ENCODE data around the gene MFSD11. TPM values are rescaled to one million over a fixed set of nuclear protein-coding genes. Genes with fewer than 3 reads are reported as not detected.

MFSD11 gene
- total and polyA plus RNA-seq, 10 donors: 6.9 to 45.4 (median 31.7) TPM

- WGBS, 5 donors: 71 to 84% (median 72%) methylated on average over 5 of the region's 5 CpGs
- peaks cover 0 to 5% (median 0%) of the 10 kb centered on the region in 7 donors for H3K27me3 ChIP-seq (replicated peaks in 1 of 7)
- peak overlapping the region in 1 of 8 donors; percentile 56 for H3K4me3 ChIP-seq
- peak overlapping the region in 7 of 8 donors; percentile 72 to 92 (median 87) for H3K27ac ChIP-seq
- DNase-seq: peak; percentile 47
- no peaks in the 10 kb centered on the region for H3K9me3 ChIP-seq
- TF ChIP-seq CTCF (IDR thresholded peaks at IDR 0.05 in 8 of 11, conservative IDR thresholded peaks at IDR 0.05 in 3 of 11) (no peak), POLR2AphosphoS5 (IDR thresholded peaks at IDR 0.05) (no peak), POLR2A (IDR thresholded peaks at IDR 0.05) (no peak)
- intact Hi-C loops (cut with DNase I; ENCODE audit: low total_unique reads): no loop called here
- peaks cover 0 to 69% (median 45%) of the 10 kb centered on the region in 6 donors for H3K36me3 ChIP-seq
- H3K4me1 ChIP-seq: peaks cover 17 to 87% (median 53%) of the 10 kb centered on the region in 6 donors
Measured at GRCh38 chr17:76714336-76714735, 23.6 kb upstream of the MFSD11 start.

GRCh38 chr17:76714822-76715495, 23.0 kb upstream of the MFSD11 start:
- 4 to 13% (median 11%) methylated on average over 4 of the region's 4 CpGs for WGBS, 5 donors
- Histone ChIP-seq H3K27ac (peak overlapping the region in 7 of 8 donors; percentile 72 to 92 (median 87)), H3K9me3 (no peaks in the 10 kb centered on the region), H3K4me3 (peak overlapping the region in 1 of 8 donors; percentile 56), H3K27me3 (replicated peaks in 1 of 7) (peaks cover 0 to 4% (median 0%) of the 10 kb centered on the region in 7 donors), H3K36me3 (peaks cover 0 to 75% (median 52%) of the 10 kb centered on the region in 6 donors), H3K4me1 (peaks cover 17 to 84% (median 47%) of the 10 kb centered on the region in 6 donors)
- intact Hi-C loops (cut with DNase I; ENCODE audit: low total_unique reads): no loop called here
- DNase-seq: peak; percentile 89
- TF ChIP-seq POLR2A (IDR thresholded peaks at IDR 0.05) (no peak), POLR2AphosphoS5 (IDR thresholded peaks at IDR 0.05) (peak in 1 of 3 donors; percentile 28), CTCF (IDR thresholded peaks at IDR 0.05 in 8 of 11, conservative IDR thresholded peaks at IDR 0.05 in 3 of 11) (peak; percentile 61 to 89 (median 74))

- H3K9me3 ChIP-seq: no peaks in the 10 kb centered on the region
- intact Hi-C loops (cut with DNase I; ENCODE audit: low total_unique reads): no loop called here
- no peaks in the 10 kb centered on the region for H3K27me3 ChIP-seq (replicated peaks in 1 of 7)
- WGBS, 5 donors: 76 to 83% (median 79%) methylated on average over 2 of the region's 2 CpGs
- TF ChIP-seq POLR2AphosphoS5 (IDR thresholded peaks at IDR 0.05) (no peak), CTCF (IDR thresholded peaks at IDR 0.05 in 8 of 11, conservative IDR thresholded peaks at IDR 0.05 in 3 of 11) (no peak), POLR2A (IDR thresholded peaks at IDR 0.05) (no peak)
- DNase-seq: peak; percentile 72
- peak overlapping the region in 7 of 8 donors; percentile 72 to 92 (median 87) for H3K27ac ChIP-seq
- peaks cover 0 to 80% (median 57%) of the 10 kb centered on the region in 6 donors for H3K36me3 ChIP-seq
- peaks cover 17 to 82% (median 43%) of the 10 kb centered on the region in 6 donors for H3K4me1 ChIP-seq
- H3K4me3 ChIP-seq: peak overlapping the region in 1 of 8 donors; percentile 56
Measured at GRCh38 chr17:76715496-76715830, 22.5 kb upstream of the MFSD11 start.

- 38 to 74% (median 58%) methylated on average over 13 of the region's 13 CpGs for WGBS, 5 donors
- DNase-seq: peak; percentile 82
- Histone ChIP-seq H3K4me1 (peaks cover 14 to 86% (median 42%) of the 10 kb centered on the region in 6 donors), H3K27ac (peak overlapping the region in 7 of 8 donors; percentile 72 to 92 (median 87)), H3K4me3 (peak overlapping the region in 1 of 8 donors; percentile 56), H3K27me3 (replicated peaks in 1 of 7) (no peaks in the 10 kb centered on the region), H3K9me3 (no peaks in the 10 kb centered on the region), H3K36me3 (peaks cover 5 to 88% (median 65%) of the 10 kb centered on the region in 6 donors)
- intact Hi-C loops (cut with DNase I; ENCODE audit: low total_unique reads): no loop called here
- TF ChIP-seq CTCF (IDR thresholded peaks at IDR 0.05 in 8 of 11, conservative IDR thresholded peaks at IDR 0.05 in 3 of 11) (no peak), POLR2AphosphoS5 (IDR thresholded peaks at IDR 0.05) (peak in 1 of 3 donors; percentile 86)
Measured at GRCh38 chr17:76716146-76716838, 21.6 kb upstream of the MFSD11 start.

Measured in spleen (tissue), 11 donors.